DOHH2 (cell line): ENCODE measurements around the gene PALM.

Experiments
- CTCF ChIP-seq: fragments of 200-600 bp; sonication (generic); IDR thresholded peaks from one replicate; pipeline ENCODE4 v1.5.1; 2014; ENCODE audit warnings: antibody characterized with exemption, mild to moderate bottlenecking, low read depth, low read length; ENCODE audit not compliant: poor library complexity, severe bottlenecking
- EZH2phosphoT487 ChIP-seq: fragments of 200-600 bp; sonication (generic); IDR thresholded peaks from 2 replicates; pipeline ENCODE4 v1.6.1; 2017; ENCODE audit warnings: borderline replicate concordance, mild to moderate bottlenecking, antibody characterized with exemption, low read length, moderate library complexity, mixed read lengths

- TF ChIP-seq CTCF (no peak), EZH2phosphoT487 (no peak)
Measured at GRCh38 chr19:778910-779653, 70.3 kb downstream of the PALM start.
